ENCODE results near the gene INSM1. TPM values are rescaled to one million over a fixed set of nuclear protein-coding genes. Genes with fewer than 3 reads are reported as not detected.

INSM1 gene
- total RNA-seq, 1 experiment from 2014 or later = not detected

DNA sequence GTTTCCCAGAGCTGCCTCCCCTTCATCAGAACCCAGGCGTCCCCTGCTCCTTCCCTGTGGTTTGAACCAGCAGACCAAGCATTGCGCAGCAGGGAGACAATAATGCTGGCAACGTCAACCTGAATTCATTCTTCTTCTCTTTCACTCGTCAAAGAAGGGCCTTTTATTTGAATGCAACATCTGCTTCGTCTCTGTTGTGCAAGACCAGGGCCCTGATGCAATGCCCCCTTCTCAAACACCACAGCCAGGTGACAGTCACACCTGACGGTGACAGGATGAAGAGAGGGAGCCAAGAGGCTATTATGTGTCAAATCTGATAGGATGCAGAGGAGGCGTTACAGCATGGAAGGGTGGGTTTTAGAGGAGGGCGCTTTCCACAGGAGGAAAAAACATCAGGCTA, 8.0 kb downstream of the INSM1 start:
- DNase-seq (ENCODE audit: low read depth) = no peak
- in situ Hi-C loops (cut with HindIII; ENCODE audit: low pct_unique_long_range_greater_than_20kb, low sequenced_read_pairs) = no loop called here

DNA sequence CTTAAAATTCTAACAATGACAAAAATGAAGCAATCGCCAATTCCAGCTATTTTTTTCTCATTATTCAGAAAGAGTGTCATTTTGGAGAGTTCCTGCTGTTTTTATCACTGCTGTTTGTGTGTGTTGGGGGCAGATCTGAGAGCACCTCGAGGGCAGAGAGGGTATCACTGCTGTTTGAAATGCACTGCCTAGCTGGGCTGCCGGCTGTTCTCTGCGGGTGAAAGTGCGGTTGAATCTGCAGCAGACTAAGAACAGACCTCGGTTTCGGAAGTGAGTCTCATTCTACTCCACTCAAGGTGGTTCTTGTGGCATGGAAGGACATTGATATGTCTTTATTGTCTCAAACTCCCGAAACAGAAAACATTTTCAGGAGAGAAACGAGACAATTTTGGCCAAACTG, 18.3 kb downstream of the INSM1 start:
- in situ Hi-C loops (cut with HindIII; ENCODE audit: low pct_unique_long_range_greater_than_20kb, low sequenced_read_pairs) = no loop called here
- DNase-seq (ENCODE audit: low read depth) = no peak

DNA sequence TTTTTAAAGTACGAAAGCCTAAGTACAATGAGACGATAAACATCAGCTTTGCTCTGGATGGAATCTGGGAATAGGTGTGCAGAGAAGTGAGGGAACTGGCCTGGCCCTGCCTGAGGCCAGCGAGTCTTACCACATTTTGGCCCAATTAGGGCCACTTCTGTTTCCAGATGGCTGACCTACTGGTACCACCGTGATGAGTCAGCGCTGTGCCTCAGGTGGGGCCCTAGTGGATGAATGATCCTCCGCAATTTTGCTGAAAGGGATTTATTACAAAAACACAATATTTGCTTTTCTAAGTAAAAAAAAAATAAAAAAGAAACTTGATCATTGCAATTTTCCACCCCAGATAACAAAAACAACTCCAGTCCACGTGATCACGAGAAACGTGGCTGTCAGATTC, 22.5 kb downstream of the INSM1 start:
- DNase-seq (ENCODE audit: low read depth) = no peak
- in situ Hi-C loops (cut with HindIII; ENCODE audit: low pct_unique_long_range_greater_than_20kb, low sequenced_read_pairs) = no loop called here

DNA sequence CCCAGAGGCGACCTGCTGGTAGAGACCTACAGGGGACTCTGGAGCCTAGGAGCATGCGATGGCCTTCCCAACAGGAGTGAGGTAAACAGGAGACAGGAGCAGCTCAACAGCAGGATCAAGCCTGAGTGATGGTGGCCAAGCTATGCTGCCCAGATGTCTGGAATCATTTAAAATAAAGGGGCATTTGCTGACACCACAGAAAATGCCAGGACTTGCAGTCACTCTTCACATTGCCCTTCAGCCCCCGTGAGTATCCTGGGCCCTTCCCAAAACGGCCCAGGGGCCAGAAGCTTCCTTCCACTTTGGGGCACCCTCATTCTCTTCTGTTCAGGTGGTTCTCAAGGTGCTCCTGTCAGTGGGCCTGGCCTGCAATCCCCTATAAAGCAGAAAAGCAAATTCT, 23.2 kb downstream of the INSM1 start:
- DNase-seq (ENCODE audit: low read depth) = no peak
- in situ Hi-C loops (cut with HindIII; ENCODE audit: low pct_unique_long_range_greater_than_20kb, low sequenced_read_pairs) = no loop called here

GRCh38 chr20:20391766-20392165, 23.9 kb downstream of the INSM1 start:
- in situ Hi-C loops (cut with HindIII; ENCODE audit: low pct_unique_long_range_greater_than_20kb, low sequenced_read_pairs) = no loop called here
- no peak for DNase-seq (ENCODE audit: low read depth)

DNA sequence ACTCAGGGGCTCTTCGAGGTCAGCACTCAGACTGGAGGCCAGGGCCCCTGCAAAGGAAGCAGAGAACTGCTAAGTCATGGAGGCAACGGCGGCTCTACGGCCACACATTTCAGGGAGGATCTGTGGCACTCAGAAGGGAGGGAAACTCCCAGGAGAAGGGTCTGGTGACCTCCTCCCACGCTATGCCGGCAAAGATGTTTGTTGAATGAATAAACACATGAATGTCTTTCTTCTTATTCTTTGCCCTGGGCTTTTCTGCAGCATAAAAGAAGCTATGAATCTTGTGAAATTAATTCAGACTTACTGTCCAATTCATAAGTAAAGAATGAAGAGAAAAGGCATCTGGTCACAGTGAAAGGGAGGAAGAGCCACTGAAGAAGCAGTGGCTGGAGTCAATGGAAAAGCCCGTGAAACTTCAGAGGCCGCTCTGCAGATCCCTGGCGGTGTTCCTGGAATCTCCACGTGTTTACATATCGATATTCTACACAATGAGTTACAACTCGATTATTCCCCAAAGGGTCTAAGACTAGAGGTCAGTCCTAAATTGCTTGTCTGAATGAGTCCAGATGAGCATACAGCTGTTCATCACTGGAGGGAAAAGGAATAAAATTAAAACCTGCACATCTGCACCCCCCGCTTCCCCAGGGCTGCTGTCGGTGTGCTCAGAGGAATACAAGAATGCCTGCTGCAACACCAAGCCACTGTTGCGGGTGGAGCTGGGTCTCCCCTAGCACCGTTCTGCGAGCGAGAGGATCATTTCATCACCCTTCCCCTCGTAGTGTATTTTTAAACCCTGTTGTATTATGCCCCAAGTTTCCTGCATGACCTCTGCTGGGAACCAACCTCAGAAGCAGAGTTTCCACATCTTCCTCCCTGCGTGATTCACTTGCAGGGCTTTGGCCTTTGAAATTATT, 25.6 kb downstream of the INSM1 start:
- DNase-seq (ENCODE audit: low read depth) = no peak
- in situ Hi-C loops (cut with HindIII; ENCODE audit: low pct_unique_long_range_greater_than_20kb, low sequenced_read_pairs) = no loop called here

DNA sequence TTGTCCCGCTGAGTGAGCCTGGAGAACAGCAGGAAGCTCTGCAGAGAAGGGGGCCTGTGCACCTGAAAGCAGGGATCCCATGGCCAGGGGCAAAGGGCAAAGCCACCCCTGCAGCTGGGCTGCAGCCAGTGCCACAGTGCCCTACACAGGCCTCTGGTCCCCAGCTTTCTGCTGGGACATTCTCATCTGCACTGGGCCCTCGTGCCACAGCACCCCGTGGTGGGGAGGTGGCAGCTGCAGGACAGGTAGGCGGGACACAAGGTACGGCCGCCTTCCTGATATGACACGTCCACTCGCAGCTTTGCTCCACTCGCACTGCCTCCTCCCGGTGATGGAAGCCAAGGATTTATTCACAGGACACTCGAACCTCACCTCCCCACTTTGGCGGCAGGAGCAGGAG, 27.2 kb downstream of the INSM1 start:
- DNase-seq (ENCODE audit: low read depth) = no peak
- in situ Hi-C loops (cut with HindIII; ENCODE audit: low pct_unique_long_range_greater_than_20kb, low sequenced_read_pairs) = no loop called here

DNA sequence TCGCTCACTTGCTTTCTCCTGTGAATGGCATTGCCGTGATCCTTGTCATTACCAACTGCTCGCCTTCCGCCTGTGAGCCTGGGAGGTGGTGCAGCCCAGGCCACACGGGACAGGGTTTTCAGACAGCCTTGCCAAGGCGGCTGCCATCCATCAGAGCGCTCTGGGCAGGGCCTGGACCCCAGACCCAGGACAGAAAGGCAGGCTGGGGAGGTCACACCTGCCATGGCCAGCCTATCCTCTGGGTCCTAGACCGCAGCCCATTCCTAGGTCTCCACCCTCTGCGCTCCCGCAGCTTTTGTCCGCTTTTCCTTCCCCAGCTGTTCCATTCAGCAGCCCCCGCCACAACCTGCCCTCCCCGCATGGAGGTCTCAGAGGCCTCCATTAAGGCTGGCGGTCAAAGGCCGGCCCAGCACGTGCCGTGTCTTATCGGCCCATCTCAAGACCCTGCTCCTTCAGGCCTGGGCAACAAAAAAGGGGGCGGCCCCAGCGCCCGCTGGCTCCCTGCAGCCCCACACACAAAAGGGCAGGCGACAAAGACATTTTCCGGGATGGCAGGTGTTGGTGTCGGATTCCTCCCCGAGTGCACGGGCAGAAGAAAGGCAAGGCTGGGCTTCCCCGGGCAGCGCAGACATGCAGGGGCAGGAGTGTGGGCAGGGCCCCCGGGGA, 28.1 kb downstream of the INSM1 start:
- no peak for DNase-seq (ENCODE audit: low read depth)
- in situ Hi-C loops (cut with HindIII; ENCODE audit: low pct_unique_long_range_greater_than_20kb, low sequenced_read_pairs) = no loop called here

DNA sequence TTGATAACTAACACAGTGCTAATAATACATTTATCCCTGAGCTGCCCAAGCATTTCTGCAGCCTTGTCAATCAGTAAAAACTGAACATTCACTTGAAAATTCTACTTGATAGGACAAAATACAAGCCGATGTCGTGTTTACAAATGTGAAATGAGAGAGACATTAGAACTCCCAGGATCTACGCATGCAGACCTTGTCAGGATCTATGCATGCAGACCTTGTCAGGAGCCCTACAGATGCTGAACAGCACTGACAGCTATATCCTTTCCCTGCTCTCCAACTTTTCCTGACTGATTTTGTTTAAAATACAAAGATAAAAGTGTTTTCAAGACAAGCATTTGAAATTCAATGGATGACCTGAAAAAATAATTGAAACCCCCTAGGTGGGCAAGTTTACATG, 28.9 kb downstream of the INSM1 start:
- DNase-seq (ENCODE audit: low read depth) = no peak
- in situ Hi-C loops (cut with HindIII; ENCODE audit: low pct_unique_long_range_greater_than_20kb, low sequenced_read_pairs) = no loop called here

GRCh38 chr20:20398123-20398522, 30.2 kb downstream of the INSM1 start:
- no peak for DNase-seq (ENCODE audit: low read depth)
- in situ Hi-C loops (cut with HindIII; ENCODE audit: low pct_unique_long_range_greater_than_20kb, low sequenced_read_pairs) = no loop called here

DNA sequence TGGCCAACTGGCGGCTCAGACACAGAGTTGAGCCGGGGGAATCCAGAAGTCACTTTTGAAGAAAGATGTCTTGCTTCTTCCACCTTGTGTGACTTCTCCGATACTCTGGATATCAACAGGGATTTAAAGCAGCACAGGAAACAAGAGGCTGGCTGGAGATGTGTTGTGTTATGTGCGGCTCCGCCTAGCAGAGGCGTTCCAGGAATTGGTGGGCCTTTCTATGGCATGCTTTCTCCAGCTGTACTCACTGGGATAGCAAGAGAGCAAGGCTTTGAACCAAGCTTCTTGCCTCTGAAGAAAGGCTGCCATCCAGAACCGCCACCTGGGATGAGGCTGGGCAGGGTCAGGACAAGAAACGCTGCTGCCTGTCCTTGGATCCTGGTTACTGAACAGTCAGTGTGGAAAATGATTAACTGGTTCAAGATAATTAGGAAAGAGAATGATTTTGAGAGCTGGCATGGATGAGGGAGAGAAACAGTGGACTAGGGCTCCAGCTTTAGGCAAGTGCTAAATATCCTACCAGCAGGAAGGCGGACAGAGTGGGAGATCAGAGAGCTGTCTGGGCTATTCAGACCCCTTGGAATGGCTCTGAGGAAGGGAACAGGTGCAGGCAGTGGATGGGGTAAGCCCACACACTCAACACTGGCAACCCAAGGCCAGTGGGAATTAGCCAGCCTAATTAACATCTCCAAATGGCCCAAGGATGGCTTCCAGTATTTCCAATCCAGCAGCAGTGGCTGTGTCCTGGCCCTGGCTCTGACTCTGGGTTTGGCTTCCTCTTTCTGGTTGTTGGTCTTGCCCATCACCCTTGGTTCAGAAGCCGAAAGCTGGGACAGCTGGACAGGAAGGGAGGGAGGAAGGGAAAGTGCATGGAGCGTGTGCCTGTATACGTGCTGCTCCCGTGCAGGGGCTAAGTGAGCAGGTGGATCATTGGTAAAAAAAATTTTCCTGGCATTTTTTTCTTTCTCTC, 31.9 kb downstream of the INSM1 start:
- in situ Hi-C loops (cut with HindIII; ENCODE audit: low pct_unique_long_range_greater_than_20kb, low sequenced_read_pairs) = no loop called here
- no peak for DNase-seq (ENCODE audit: low read depth)

DNA sequence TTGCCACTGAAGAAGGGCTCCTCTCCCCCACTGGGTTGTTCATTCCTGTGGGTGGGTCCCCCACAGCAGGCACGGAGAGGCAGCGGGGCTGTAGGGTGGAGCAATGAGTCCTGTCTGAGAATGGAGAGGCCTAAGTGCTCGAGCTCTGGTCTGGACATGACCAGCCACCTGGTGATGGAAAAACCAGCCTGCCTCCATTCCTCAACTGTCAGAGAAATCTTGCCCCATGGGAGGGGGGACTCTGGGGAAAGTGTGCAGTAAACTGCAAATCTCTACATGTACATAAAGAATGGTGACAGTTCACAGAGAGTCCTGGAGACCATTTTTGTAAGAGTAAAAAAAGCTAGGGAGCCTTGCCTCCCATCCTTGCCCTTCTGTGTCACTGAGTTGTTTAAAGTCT, 34.1 kb downstream of the INSM1 start:
- DNase-seq (ENCODE audit: low read depth) = no peak
- in situ Hi-C loops (cut with HindIII; ENCODE audit: low pct_unique_long_range_greater_than_20kb, low sequenced_read_pairs) = no loop called here

DNA sequence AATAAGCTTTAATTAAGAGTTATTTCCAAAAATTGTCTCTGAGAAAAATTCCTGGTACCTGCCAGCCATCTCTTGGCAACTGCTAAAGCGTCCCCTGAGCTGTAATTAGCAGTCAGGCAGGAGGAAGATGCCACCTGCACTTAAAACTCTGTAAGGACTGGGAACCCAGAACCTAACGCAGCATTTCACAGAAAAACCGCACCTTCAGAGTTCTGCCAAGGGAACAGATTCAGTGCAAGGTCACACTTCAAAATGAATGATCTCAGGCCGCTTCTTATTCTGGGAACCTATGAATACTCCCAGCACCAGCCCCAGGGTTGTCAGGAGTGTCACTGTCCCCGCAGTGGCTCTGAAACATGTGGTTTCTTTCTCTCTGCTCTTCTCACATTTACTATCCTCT, 36.7 kb downstream of the INSM1 start:
- in situ Hi-C loops (cut with HindIII; ENCODE audit: low pct_unique_long_range_greater_than_20kb, low sequenced_read_pairs) = no loop called here
- DNase-seq (ENCODE audit: low read depth) = no peak

GRCh38 chr20:20405623-20406022, 37.7 kb downstream of the INSM1 start:
- in situ Hi-C loops (cut with HindIII; ENCODE audit: low pct_unique_long_range_greater_than_20kb, low sequenced_read_pairs) = no loop called here
- DNase-seq (ENCODE audit: low read depth) = no peak

DNA sequence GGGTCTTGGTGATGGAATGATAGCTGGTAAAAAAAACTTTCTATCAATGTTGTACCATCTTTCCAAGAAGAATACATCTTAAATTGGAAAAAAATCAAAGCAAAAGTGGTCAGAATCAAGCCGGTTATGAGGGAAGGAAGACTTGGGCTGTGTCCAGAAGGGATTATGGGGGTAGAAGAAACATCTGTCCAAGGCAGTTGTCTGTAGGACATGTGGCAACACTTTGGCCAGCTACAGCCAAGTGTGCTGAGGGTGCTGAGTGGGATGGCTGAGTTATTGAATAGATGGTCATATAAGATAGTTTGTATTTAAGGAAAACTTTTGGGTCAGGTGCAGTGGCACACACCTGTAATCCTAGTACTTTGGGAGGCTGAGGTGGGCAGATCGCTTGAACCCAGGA, 38.4 kb downstream of the INSM1 start:
- in situ Hi-C loops (cut with HindIII; ENCODE audit: low pct_unique_long_range_greater_than_20kb, low sequenced_read_pairs) = no loop called here
- DNase-seq (ENCODE audit: low read depth) = no peak

GRCh38 chr20:20407891-20408805, 40.2 kb downstream of the INSM1 start:
- in situ Hi-C loops (cut with HindIII; ENCODE audit: low pct_unique_long_range_greater_than_20kb, low sequenced_read_pairs) = no loop called here
- no peak for DNase-seq (ENCODE audit: low read depth)

DNA sequence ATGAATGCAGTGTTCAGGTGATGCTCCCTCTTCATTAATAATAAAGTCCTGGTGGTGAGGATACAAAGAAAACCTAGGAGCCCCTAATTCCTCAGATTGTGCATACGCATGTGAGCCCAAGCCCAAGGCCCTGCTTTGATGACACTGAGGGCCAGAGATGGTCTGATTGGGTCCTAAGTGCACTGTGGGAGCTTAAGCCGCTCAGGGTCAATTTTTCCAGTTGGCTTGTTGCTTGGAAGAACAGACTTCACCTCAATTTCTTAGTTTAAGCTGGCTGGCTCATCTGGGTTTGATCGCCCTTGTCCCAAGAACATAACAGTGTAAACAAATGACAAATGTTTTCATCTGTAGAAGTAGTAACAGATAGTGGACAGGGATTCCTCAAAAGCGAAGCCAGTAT, 41.4 kb downstream of the INSM1 start:
- in situ Hi-C loops (cut with HindIII; ENCODE audit: low pct_unique_long_range_greater_than_20kb, low sequenced_read_pairs) = no loop called here
- no peak for DNase-seq (ENCODE audit: low read depth)

- in situ Hi-C loops (cut with HindIII; ENCODE audit: low pct_unique_long_range_greater_than_20kb, low sequenced_read_pairs) = no loop called here
- DNase-seq (ENCODE audit: low read depth) = no peak
Observed at GRCh38 chr20:20410678-20411077, 42.8 kb downstream of the INSM1 start.

Measured in Caki2 (cell line).